Fibroblast of skin of abdomen (primary cell): Measurements from ENCODE around the gene EIF6.
"Not testable (repeated sequence)": the region's sequence is repeated elsewhere in the genome, so short reads cannot be mapped to it uniquely, and the experiment has no call there.

ENCODE experiments used
- DNase-seq: peaks from one replicate; pipeline ENCODE4 v3.0.0-alpha.2; 2013

EIF6 gene

DNA sequence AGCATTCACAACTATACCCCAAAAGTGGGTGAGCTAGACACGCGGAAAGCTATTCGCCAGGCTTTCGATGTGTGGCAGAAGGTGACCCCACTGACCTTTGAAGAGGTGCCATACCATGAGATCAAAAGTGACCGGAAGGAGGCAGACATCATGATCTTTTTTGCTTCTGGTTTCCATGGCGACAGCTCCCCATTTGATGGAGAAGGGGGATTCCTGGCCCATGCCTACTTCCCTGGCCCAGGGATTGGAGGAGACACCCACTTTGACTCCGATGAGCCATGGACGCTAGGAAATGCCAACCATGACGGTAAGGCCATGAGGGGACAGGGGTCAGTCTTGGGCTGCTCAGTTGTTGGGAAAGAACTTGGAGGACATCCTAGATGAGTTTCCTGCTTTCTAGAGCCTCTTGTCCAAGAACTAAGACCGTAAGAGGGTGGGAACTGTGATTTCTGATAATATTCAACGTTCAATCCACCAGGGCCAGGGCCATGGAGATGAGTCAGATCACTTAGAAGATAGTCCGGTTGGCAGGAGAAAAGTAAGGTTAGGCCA is 30.0 kb downstream of the EIF6 start:
- DNase-seq, result no peak

- DNase-seq, result no peak
Observed at GRCh38 chr20:35253010-35253409, 31.6 kb downstream of the EIF6 start.

- not testable (repeated sequence) for DNase-seq
Observed at GRCh38 chr20:35252598-35252997, 32.0 kb downstream of the EIF6 start.

DNA sequence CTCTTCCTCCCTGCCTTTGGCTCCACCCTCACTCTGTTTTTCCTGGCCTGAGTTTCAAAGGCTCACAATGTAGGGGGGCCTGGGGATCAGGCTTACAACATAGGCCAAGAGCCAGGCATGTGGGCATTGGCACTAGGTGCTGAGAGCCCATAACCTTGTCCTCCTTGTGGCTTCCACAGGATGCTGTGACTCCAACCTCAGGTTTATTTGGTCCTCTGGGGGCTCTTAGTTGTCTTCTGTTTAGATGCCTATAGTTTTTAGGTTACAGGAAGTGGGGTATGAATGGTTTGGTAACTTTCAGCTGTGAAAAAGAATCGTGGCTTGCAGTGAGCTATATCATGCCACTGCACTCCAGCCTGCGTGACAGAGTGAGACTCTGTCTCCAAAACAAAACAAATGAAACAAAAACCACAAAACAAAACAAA is 32.5 kb downstream of the EIF6 start:
- DNase-seq, result no peak

GRCh38 chr20:35251613-35251940 is 33.0 kb downstream of the EIF6 start:
- DNase-seq, result no peak

- DNase-seq, result peak; percentile 29
Observed at GRCh38 chr20:35248641-35249475, 35.7 kb downstream of the EIF6 start.

DNA sequence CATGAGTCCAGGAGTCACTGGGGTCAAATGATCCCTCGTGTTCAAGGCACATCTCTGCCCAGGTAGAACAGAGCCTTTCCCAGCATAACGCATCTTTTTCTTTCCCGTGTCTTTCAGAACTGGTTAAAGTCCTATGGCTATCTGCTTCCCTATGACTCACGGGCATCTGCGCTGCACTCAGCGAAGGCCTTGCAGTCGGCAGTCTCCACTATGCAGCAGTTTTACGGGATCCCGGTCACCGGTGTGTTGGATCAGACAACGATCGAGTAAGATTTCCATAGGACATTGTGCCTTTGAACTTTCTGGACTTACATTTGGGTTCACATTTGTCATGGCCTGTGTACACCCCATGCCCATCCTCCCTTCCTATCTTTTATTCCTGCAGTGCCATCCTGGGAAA is 37.8 kb downstream of the EIF6 start:
- DNase-seq, result no peak

DNA sequence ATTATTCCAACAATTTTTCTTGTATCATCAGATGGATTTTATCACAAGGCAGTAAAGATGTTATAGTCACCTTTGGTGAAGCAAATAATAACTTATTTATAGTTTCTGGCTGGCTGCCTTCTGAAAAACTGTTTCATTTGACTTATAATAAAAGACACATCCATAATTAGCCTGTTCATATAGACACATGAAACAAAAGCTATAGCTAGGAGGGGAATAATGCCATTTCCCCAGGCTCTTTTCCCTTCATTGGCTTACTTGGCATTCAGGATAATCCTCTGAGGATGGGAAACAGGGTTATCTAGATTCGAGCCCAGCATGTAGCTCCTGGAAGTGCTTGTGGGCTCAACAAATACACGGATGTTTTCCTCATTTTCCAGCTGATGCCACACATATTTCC is 40.6 kb downstream of the EIF6 start:
- no peak for DNase-seq

DNA sequence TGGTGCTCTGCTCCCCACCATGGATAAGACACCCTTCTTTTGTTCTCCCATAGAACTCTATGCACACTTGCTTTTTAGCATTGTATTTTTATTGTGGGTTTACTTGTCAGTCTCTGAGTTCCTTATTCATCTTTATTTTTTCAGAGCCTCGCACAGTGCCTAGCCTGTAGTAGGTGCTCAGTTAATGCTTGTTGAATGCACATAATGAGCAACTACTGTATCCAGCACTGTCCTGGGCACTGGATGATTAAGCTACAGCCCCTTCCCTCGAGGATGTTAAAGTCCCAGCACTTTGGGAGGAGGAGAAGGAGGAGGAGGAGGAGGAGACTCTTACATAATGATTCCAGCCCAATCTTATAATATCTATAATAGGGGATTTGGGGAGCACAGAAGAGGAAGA is 41.3 kb downstream of the EIF6 start:
- DNase-seq, result no peak

GRCh38 chr20:35240811-35241293 is 43.7 kb downstream of the EIF6 start:
- no peak for DNase-seq

DNA sequence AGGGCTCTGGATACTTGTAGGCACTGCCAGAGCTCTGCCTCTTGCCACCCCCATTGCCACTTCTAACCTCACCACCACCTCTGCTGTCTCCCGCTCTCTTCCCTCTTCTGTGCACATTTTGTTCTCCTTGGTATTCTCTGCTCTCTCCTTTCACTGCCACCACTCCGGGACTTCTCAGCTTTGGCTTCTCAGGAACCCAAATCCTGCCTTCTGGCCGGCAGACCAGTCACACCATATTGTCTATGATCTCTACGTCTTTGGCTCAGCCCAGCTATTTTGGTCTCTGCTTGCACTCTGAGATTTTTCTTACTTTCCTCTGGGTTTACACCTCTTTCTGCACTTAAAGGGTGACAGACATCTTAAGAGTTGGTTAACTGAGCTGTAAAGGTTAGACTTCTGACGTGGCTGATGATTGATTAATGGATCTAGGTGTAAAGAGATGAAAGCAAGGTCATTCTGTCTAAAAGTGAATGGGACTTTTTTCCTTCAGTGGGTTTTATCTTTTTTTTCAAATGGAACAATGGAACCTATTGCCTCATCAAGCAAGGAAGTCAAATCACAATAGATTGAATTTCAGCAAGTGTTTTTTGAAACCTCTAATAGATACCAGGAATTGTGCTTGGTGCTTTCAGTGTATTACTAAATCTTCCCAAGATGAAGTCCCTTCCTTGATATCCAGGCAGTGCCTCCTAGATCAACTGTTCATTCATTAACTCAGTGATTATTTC is 44.3 kb downstream of the EIF6 start:
- DNase-seq, result no peak

GRCh38 chr20:35238735-35239134 is 45.8 kb downstream of the EIF6 start:
- DNase-seq, result no peak

DNA sequence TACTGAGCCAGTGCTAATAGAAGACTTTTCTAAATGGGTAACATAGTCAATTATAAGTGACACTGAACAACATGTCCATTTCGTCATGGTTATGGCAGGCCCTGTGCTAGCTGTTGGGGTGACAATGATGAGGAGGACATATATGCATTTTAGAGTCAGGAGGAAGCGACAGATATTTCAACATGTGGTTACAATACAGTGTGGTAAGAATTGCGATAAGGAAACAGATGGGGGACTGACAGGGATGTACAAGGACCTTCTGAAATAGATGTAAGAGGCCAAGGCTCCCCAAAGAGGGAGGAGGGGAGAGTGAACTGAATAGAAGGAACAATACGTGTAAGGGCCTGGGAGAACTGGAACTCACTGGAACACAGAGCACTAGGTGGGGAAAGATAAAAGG is 46.4 kb downstream of the EIF6 start:
- no peak for DNase-seq

DNA sequence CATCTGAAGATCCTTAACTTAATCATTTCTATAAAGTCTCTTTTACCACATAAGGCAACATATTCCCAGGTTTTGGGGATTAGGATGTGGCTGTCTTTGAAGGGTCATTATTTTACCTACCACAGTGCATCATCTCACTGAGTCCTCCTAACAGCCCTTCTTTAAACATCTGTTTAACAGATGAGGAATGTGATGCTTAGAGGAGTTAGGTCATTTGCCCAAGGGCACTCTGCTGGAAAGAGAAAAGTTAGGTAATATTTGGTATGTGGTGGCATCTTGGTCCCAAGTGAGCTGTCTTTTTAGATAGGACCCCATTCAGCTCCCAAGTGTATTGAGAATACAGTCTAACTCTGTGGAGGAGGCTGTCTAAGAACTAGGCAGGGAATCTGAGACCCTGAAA is 47.1 kb downstream of the EIF6 start:
- no peak for DNase-seq

DNA sequence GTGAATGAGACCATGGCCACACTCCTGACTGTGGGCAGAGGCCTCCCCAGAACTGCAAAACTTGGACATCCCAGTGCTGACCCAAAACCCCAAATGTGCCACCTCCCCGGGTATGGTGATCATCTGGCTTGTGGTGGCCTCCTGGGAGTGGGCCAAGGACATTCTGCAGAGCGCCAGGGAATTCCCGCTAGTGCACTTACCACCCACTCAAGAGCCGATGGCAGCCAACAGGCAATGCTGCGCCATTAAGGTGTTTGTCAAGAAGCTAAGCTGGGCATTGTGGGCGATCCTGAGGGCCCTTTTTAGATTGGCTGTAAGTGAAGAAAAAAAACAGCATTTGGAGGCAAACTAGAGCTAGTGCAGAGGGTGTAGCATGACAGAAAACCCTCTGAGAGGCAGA is 48.7 kb downstream of the EIF6 start:
- DNase-seq, result no peak

DNA sequence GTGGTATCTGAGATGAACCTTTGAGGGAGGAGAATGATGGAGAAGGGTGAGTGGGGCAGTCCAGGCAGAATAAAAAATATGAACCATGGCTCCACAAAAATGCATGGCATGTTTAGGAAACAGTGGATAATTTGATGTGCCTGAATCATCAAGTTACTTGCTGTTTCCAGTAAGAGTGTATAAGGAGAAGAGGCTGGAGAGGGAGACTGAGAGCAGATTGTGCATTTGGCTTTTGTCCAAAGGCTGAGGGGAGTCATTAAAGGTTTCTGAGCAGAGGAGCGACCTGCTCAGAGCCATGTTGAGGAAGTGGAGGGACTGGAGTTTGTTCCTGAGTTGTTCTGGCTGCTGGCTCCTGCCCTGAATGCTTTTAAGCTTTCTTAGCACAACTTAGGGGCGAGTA is 52.0 kb downstream of the EIF6 start:
- DNase-seq, result peak; percentile 90
